Right cardiac atrium (tissue), 5 donors: ENCODE data around the gene PRELID2. TPM values are rescaled to one million over a fixed set of nuclear protein-coding genes. Genes with fewer than 3 reads are reported as not detected.

ENCODE experiments used
- polyA plus RNA-seq: library from polyadenylated mRNA; stranded (reverse); fragments of 200-250 nt; gene quantifications from one replicate; pipeline ENCODE4 v1.2.3, GENCODE V29; 2013
- total RNA-seq, 4 donors: library from RNA; stranded (reverse); fragmentation: NEBNext Ultra II Directional; extraction: Animal tissue kit (Norgen Biotek cat#: 25700); gene quantifications; one replicate each; pipeline ENCODE4 v1.2.1, GENCODE V29; 2021
- donor health status: healthy with polysubstance abuse.
- donor health status: DM: no; HTN: yes; CAD: no.
- donor health status: DM: no; HTN: no; CAD: no.
- donor health status: DM: no; HTN: yes; CAD: no; lungs with severe emphysema.
- donor health status: DM: yes; HTN: yes; CAD: no.

PRELID2 gene
- total and polyA plus RNA-seq, 5 donors: 4.3 to 85.4 (median 41.5) TPM

Other genes with a start within 250 kb of the PRELID2 start
- 10 to 100 TPM in 1 of 4 donors, 1 to 10 TPM in 3; 2.3 to 16.0 (median 5.4) TPM for gene GRXCR2, start 37.7 kb upstream of the PRELID2 start, total RNA-seq
- 1.1 TPM for gene GRXCR2, start 37.7 kb upstream of the PRELID2 start, polyA plus RNA-seq
- gene SH3RF2, start 101.2 kb upstream of the PRELID2 start, total RNA-seq: 100 to 1,000 TPM in 3 of 4 donors, 10 to 100 TPM in 1; 84.0 to 219 (median 141) TPM
- gene SH3RF2, start 101.2 kb upstream of the PRELID2 start, polyA plus RNA-seq: 354 TPM